Astrocyte (in vitro differentiated cells and primary cell): Measurements from ENCODE around the gene AKAP13.

Source experiments
- EZH2 ChIP-seq: IDR thresholded peaks from 2 replicates; pipeline ENCODE4 v1.6.1; 2012; ENCODE audit warnings: mild to moderate bottlenecking, low read length, inconsistent platforms; ENCODE audit not compliant: insufficient read depth
- TF ChIP-seq, protein P1 (sequence below): IDR thresholded peaks from 2 replicates; pipeline ENCODE4 v1.5.1; 2011; ENCODE audit warnings: low read depth, mild to moderate bottlenecking, inconsistent platforms, low read length, moderate library complexity; ENCODE audit not compliant: insufficient read depth

DNA sequence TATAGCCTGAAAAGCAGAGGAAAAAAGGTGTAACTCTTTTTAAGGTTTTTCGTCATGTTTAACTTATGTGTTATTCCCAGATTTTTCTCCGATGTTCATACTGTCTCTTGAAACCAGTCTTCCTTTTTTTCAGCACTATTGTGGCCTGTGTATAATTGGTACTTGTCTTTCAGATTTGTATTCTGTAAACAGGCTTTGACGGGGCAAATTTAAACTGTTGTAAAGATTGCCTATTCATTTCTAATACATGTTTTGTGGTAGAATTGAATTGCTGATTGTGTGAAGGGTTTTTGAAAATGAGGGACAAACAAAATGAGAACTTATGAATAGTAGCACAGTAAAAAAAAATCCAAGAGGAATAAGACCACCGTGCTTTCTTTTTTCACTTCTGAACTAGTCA is 33.6 kb downstream of the AKAP13 start:
- TF ChIP-seq, protein P1, sequence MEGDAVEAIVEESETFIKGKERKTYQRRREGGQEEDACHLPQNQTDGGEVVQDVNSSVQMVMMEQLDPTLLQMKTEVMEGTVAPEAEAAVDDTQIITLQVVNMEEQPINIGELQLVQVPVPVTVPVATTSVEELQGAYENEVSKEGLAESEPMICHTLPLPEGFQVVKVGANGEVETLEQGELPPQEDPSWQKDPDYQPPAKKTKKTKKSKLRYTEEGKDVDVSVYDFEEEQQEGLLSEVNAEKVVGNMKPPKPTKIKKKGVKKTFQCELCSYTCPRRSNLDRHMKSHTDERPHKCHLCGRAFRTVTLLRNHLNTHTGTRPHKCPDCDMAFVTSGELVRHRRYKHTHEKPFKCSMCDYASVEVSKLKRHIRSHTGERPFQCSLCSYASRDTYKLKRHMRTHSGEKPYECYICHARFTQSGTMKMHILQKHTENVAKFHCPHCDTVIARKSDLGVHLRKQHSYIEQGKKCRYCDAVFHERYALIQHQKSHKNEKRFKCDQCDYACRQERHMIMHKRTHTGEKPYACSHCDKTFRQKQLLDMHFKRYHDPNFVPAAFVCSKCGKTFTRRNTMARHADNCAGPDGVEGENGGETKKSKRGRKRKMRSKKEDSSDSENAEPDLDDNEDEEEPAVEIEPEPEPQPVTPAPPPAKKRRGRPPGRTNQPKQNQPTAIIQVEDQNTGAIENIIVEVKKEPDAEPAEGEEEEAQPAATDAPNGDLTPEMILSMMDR: no peak
- no peak for TF ChIP-seq EZH2
